CD14-positive monocyte (primary cell): ENCODE data around the gene PPP3CA. TPM values are rescaled to one million over a fixed set of nuclear protein-coding genes. Genes with fewer than 3 reads are reported as not detected.
A peak's percentile ranks its signal among the peaks of the same experiment; 100 is the strongest.

Experiments
- DNase-seq, 3 donors: peaks; one replicate each; pipeline ENCODE4 v3.0.0-alpha.2; 2011 to 2022
- H2AFZ ChIP-seq: 2 replicates; pipeline ENCODE4 v1.6.0; 2012; ENCODE audit warnings: mild to moderate bottlenecking, low read depth, low read length, inconsistent platforms; ENCODE audit not compliant: insufficient read depth, poor library complexity, severe bottlenecking
- H3K27ac ChIP-seq, 2 donors: 1 replicate in 1 of 2; 2 replicates in 1 of 2; pipeline ENCODE4 v1.5.1; 2012 to 2013; ENCODE audit warnings: low read length in 2 of 2, control low read depth in 1 of 2, inconsistent platforms in 1 of 2, low read depth in 1 of 2, mild to moderate bottlenecking in 1 of 2
- H3K27me3 ChIP-seq, 2 donors: one replicate each; pipeline versions ENCODE4 v1.6.0 to v1.6.1; 2011 to 2013; ENCODE audit warnings: low read length in 2 of 2; ENCODE audit not compliant: control insufficient read depth in 2 of 2, insufficient read depth in 2 of 2
- H3K36me3 ChIP-seq, 2 donors: replicated peaks in 1 of 2; 1 replicate in 1 of 2; 2 replicates in 1 of 2; pipeline versions ENCODE4 v1.5.1 to v1.6.1; 2012 to 2013; ENCODE audit warnings: low read length in 2 of 2, control low read depth in 1 of 2, inconsistent platforms in 1 of 2, mild to moderate bottlenecking in 1 of 2; ENCODE audit not compliant: insufficient read depth in 2 of 2, control insufficient read depth in 1 of 2
- H3K4me1 ChIP-seq, 2 donors: 1 replicate in 1 of 2; 2 replicates in 1 of 2; pipeline versions ENCODE4 v1.5.1 to v1.6.1; 2012 to 2013; ENCODE audit warnings: low read length in 2 of 2, control low read depth in 1 of 2, inconsistent platforms in 1 of 2, mild to moderate bottlenecking in 1 of 2, moderate library complexity in 1 of 2; ENCODE audit not compliant: insufficient read depth in 2 of 2, control insufficient read depth in 1 of 2
- H3K4me2 ChIP-seq: replicated peaks from 2 replicates; pipeline ENCODE3; 2012; ENCODE audit warnings: low read length, moderate library complexity, mild to moderate bottlenecking; ENCODE audit not compliant: poor library complexity, severe bottlenecking; ENCODE audit errors: extremely low read depth
- H3K4me3 ChIP-seq, 3 experiments: fragments of 200-600 bp in 1 of 3; sonication (generic) in 1 of 3; replicated peaks in 1 of 3; 1 replicate in 2 of 3; 2 replicates in 1 of 3; pipeline ENCODE4 v1.5.1; 2011 to 2013; ENCODE audit warnings: low read length in 3 of 3, mild to moderate bottlenecking in 3 of 3, control low read depth in 2 of 3, low read depth in 2 of 3, inconsistent platforms in 1 of 3, moderate library complexity in 1 of 3
- H3K79me2 ChIP-seq: 2 replicates; pipeline ENCODE4 v1.6.0; 2012; ENCODE audit warnings: mild to moderate bottlenecking, control low read depth, inconsistent platforms, low read length, moderate library complexity; ENCODE audit not compliant: insufficient read depth
- H3K9ac ChIP-seq: 2 replicates; pipeline ENCODE4 v1.6.0; 2017; ENCODE audit warnings: low read length, mild to moderate bottlenecking; ENCODE audit not compliant: insufficient read depth, poor library complexity, severe bottlenecking
- H3K9me3 ChIP-seq, 2 donors: replicated peaks in 1 of 2; 1 replicate in 1 of 2; 2 replicates in 1 of 2; pipeline versions ENCODE4 v1.5.1 to v1.6.1; 2012 to 2013; ENCODE audit warnings: low read length in 2 of 2, control low read depth in 1 of 2; ENCODE audit not compliant: control insufficient read depth in 1 of 2, insufficient read depth in 1 of 2
- H4K20me1 ChIP-seq: 2 replicates; pipeline ENCODE4 v1.6.0; 2012; ENCODE audit warnings: mild to moderate bottlenecking, low read length, control low read depth, moderate library complexity; ENCODE audit not compliant: insufficient read depth
- H3K27ac Mint-ChIP-seq, 7 donors: one replicate each; pipeline ENCODE4 v1.8.0; 2020; ENCODE audit warnings: mild to moderate bottlenecking in 7 of 7, mixed read lengths in 7 of 7, moderate library complexity in 6 of 7, inconsistent platforms in 2 of 7
- H3K27me3 Mint-ChIP-seq, 3 donors: one replicate each; pipeline ENCODE4 v1.8.0; 2021 to 2022; ENCODE audit warnings: low read depth in 3 of 3, mild to moderate bottlenecking in 3 of 3, mixed read lengths in 3 of 3, moderate library complexity in 3 of 3, inconsistent platforms in 1 of 3
- H3K36me3 Mint-ChIP-seq, 2 donors: one replicate each; pipeline ENCODE4 v1.8.0; 2020; ENCODE audit warnings: mixed read lengths in 2 of 2, inconsistent platforms in 1 of 2, mild to moderate bottlenecking in 1 of 2
- H3K4me1 Mint-ChIP-seq: one replicate; pipeline ENCODE4 v1.8.0; 2020; ENCODE audit warnings: mild to moderate bottlenecking, mixed read lengths
- H3K4me3 Mint-ChIP-seq, 2 donors: one replicate each; pipeline ENCODE4 v1.8.0; 2020; ENCODE audit warnings: mild to moderate bottlenecking in 2 of 2, mixed read lengths in 2 of 2, moderate library complexity in 1 of 2
- H3K9me3 Mint-ChIP-seq, 7 donors: one replicate each; pipeline ENCODE4 v1.8.0; 2020 to 2022; ENCODE audit warnings: mixed read lengths in 7 of 7, mild to moderate bottlenecking in 6 of 7, moderate library complexity in 6 of 7, inconsistent platforms in 2 of 7
- CTCF ChIP-seq: fragments of 200-600 bp; IDR thresholded peaks from one replicate; pipeline ENCODE4 v1.8.0; 2022; ENCODE audit warnings: antibody characterized with exemption, mild to moderate bottlenecking
- WGBS: methylation state at CpG from one replicate; pipeline ENCODE4 v1.1.5; 2013; ENCODE audit warnings: missing lambda C conversion rate; ENCODE audit not compliant: insufficient coverage; 5-methylcytosine and 5-hydroxymethylcytosine counted together
- intact Hi-C, 2 donors: fragments of 100-400 bp; cut with micrococcal nuclease; formaldehyde crosslinking; loops; one replicate each; pipeline versions ENCODE4 v1.15.0 to v1.15.1; 2023
- polyA plus RNA-seq, 3 donors: library from polyadenylated mRNA; depleted of rRNA in 1 of 3; unstranded in 2 of 3; stranded (reverse) in 1 of 3; fragments of 300-500 nt in 2 of 3; fragments of >200 nt in 1 of 3; fragmentation: Illumina TruSeq in 2 of 3; gene quantifications; 1 replicate in 2 of 3; 2 replicates in 1 of 3; pipeline ENCODE4 v1.2.3, GENCODE V29; 2012 to 2021

Gene PPP3CA
- polyA plus RNA-seq, 3 donors, result 5.1 to 9.7 (median 8.9) TPM

DNA sequence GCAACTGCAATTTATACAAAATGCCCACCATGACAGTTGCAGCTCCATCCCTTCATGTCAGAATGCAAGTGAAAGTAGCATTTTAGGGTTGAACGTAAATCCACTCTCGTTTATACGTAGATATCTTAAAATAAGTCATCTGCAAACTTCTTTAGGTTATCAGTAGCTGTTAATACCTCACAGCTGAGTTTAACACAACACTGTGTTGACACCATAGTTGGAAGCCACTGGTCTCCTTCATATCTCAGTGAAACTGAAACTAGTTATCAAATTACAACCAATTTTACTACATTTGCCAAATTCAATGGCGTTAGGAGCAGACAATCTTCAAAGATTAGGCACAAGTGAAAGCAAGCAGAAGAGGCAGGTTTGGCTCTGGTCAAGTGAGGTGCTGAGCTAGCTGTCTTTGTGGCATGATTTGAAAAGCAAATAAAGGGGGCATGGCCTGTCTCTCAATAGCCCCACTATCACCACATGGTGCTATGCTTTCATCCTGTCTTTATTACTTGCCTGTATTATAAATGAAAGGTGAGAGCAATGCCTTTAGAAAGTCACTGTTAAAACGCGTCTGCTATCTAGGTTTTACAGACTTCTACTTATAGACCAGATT is 12.3 kb downstream of the PPP3CA start:
- peaks cover 7 to 11% of the 10 kb centered on the region in 2 donors for H3K36me3 Mint-ChIP-seq
- no peaks in the 10 kb centered on the region for H3K27me3 Mint-ChIP-seq
- intact Hi-C loops, result no loop called here
- no peaks in the 10 kb centered on the region for H3K4me1 ChIP-seq
- H3K27ac ChIP-seq, result no peak overlapping the region
- H3K4me1 Mint-ChIP-seq, result peaks cover 12% of the 10 kb centered on the region
- WGBS, result 90% methylated on average over 2 of the region's 6 CpGs
- H3K4me3 Mint-ChIP-seq, result no peak overlapping the region
- H3K79me2 ChIP-seq, result peaks cover 100% of the 10 kb centered on the region
- no peaks in the 10 kb centered on the region for H3K27me3 ChIP-seq
- H3K9me3 Mint-ChIP-seq, result no peaks in the 10 kb centered on the region
- H3K4me3 ChIP-seq, result no peak overlapping the region
- no peak overlapping the region for H3K27ac Mint-ChIP-seq
- H3K9me3 ChIP-seq, result no peaks in the 10 kb centered on the region
- no peak for DNase-seq
- H3K9ac ChIP-seq, result no peak overlapping the region
- no peak overlapping the region for H2AFZ ChIP-seq
- H3K36me3 ChIP-seq, result no peaks in the 10 kb centered on the region
- no peak for TF ChIP-seq CTCF
- H3K4me2 ChIP-seq, result no peak overlapping the region
- peaks cover 100% of the 10 kb centered on the region for H4K20me1 ChIP-seq

GRCh38 chr4:101332424-101332823 is 14.9 kb downstream of the PPP3CA start:
- WGBS, result 100% methylated on average over 1 of the region's 4 CpGs
- H3K4me2 ChIP-seq, result no peak overlapping the region
- no peaks in the 10 kb centered on the region for H3K27me3 ChIP-seq
- Mint-ChIP-seq H3K9me3 (no peaks in the 10 kb centered on the region), H3K4me3 (no peak overlapping the region), H3K4me1 (peaks cover 24% of the 10 kb centered on the region), H3K27ac (peak overlapping the region in 1 of 7 donors; percentile 72), H3K36me3 (peaks cover under 1 to 3% of the 10 kb centered on the region in 2 donors), H3K27me3 (no peaks in the 10 kb centered on the region)
- peaks cover 100% of the 10 kb centered on the region for H4K20me1 ChIP-seq
- no peaks in the 10 kb centered on the region for H3K4me1 ChIP-seq
- no peak for DNase-seq
- no peak overlapping the region for H3K9ac ChIP-seq
- H3K4me3 ChIP-seq, result no peak overlapping the region
- TF ChIP-seq CTCF, result no peak
- H2AFZ ChIP-seq, result no peak overlapping the region
- H3K27ac ChIP-seq, result no peak overlapping the region
- H3K79me2 ChIP-seq, result peaks cover 100% of the 10 kb centered on the region
- intact Hi-C loops, result no loop called here
- H3K9me3 ChIP-seq, result no peaks in the 10 kb centered on the region
- H3K36me3 ChIP-seq, result no peaks in the 10 kb centered on the region
